ENCODE data around the gene SLC17A9.

- TF ChIP-seq, protein P1, sequence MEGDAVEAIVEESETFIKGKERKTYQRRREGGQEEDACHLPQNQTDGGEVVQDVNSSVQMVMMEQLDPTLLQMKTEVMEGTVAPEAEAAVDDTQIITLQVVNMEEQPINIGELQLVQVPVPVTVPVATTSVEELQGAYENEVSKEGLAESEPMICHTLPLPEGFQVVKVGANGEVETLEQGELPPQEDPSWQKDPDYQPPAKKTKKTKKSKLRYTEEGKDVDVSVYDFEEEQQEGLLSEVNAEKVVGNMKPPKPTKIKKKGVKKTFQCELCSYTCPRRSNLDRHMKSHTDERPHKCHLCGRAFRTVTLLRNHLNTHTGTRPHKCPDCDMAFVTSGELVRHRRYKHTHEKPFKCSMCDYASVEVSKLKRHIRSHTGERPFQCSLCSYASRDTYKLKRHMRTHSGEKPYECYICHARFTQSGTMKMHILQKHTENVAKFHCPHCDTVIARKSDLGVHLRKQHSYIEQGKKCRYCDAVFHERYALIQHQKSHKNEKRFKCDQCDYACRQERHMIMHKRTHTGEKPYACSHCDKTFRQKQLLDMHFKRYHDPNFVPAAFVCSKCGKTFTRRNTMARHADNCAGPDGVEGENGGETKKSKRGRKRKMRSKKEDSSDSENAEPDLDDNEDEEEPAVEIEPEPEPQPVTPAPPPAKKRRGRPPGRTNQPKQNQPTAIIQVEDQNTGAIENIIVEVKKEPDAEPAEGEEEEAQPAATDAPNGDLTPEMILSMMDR (IDR thresholded peaks at IDR 0.05; ENCODE audit: insufficient read depth, low read depth, low read length), result no peak
- TF ChIP-seq EZH2 (IDR thresholded peaks at IDR 0.05; ENCODE audit: insufficient read depth, low read length), result no peak
Observed at GRCh38 chr20:62911701-62912280, 40.7 kb upstream of the SLC17A9 start.
